Retinal pigment epithelial cell (primary cell): ENCODE data around the gene NRG3.

ENCODE experiments used
- DNase-seq: peaks from one replicate; pipeline ENCODE4 v3.0.0-alpha.2; 2010; ENCODE audit warnings: low read depth
- H3K4me3 ChIP-seq: 2 replicates; pipeline ENCODE4 v1.5.1; 2011; ENCODE audit warnings: mild to moderate bottlenecking, low read length, control low read depth, moderate library complexity
- CTCF ChIP-seq: conservative IDR thresholded peaks from 2 replicates; pipeline ENCODE4 v1.5.1; 2011; ENCODE audit warnings: low read depth, low read length, control low read depth, inconsistent platforms

NRG3 gene

GRCh38 chr10:81874875-81875466, at the start of gene NRG3:
Gene NRG3, plus strand, starts transcription at chr10:81875194.
- H3K4me3 ChIP-seq: peak within 1 kb of the TSS; percentile 56
- TF ChIP-seq CTCF: no peak
- no peak for DNase-seq

GRCh38 chr10:81828251-81828650, 46.7 kb upstream of the NRG3 start:
- DNase-seq: no peak
- no peak overlapping the region for H3K4me3 ChIP-seq
- TF ChIP-seq CTCF: no peak

GRCh38 chr10:81831060-81831459, 43.9 kb upstream of the NRG3 start:
- no peak for TF ChIP-seq CTCF
- H3K4me3 ChIP-seq: no peak overlapping the region
- DNase-seq: no peak

- TF ChIP-seq CTCF: peak; percentile 50
- H3K4me3 ChIP-seq: no peak overlapping the region
- DNase-seq: no peak
These were observed 36.0 kb upstream of the NRG3 start for GRCh38 chr10:81838950-81839349.

GRCh38 chr10:81843042-81843441, 32.0 kb upstream of the NRG3 start:
- no peak overlapping the region for H3K4me3 ChIP-seq
- no peak for DNase-seq
- peak; percentile 32 for TF ChIP-seq CTCF

- no peak for DNase-seq
- no peak for TF ChIP-seq CTCF
- no peak overlapping the region for H3K4me3 ChIP-seq
These were observed 27.3 kb upstream of the NRG3 start for GRCh38 chr10:81847675-81848074.

- no peak overlapping the region for H3K4me3 ChIP-seq
- DNase-seq: no peak
- no peak for TF ChIP-seq CTCF
These were observed 26.5 kb upstream of the NRG3 start for GRCh38 chr10:81848514-81848913.
